ENCODE measurements around the gene ANXA6. TPM values are rescaled to one million over a fixed set of nuclear protein-coding genes. Genes with fewer than 3 reads are reported as not detected.

Gene ANXA6
- total and polyA plus RNA-seq, 5 donors = 203 to 238 (median 230) TPM

GRCh38 chr5:151195622-151196021 lies 38.0 kb upstream of the ANXA6 start:
- DNase-seq (no peak), ATAC-seq (peak in 1 of 2 donors; percentile 29)
- no peak overlapping the region for H3K27ac ChIP-seq (ENCODE audit: low read length)
- 85% methylated on average over 5 of the region's 5 CpGs for WGBS
- no peaks in the 10 kb centered on the region for H3K9me3 ChIP-seq (ENCODE audit: control insufficient read depth, low read length)
- intact Hi-C loops (cut with DNase I) = no loop called here
- no peak overlapping the region for H3K4me3 ChIP-seq (ENCODE audit: low read length)
- H3K4me1 ChIP-seq (ENCODE audit: control insufficient read depth, insufficient read depth, low read length) = peaks cover 2% of the 10 kb centered on the region
- H3K27me3 ChIP-seq (ENCODE audit: control insufficient read depth, insufficient read depth) = no peaks in the 10 kb centered on the region

GRCh38 chr5:151192626-151193025 lies 35.0 kb upstream of the ANXA6 start:
- peaks cover 2% of the 10 kb centered on the region for H3K4me1 ChIP-seq (ENCODE audit: control insufficient read depth, insufficient read depth, low read length)
- DNase-seq (no peak), ATAC-seq (no peak)
- intact Hi-C loops (cut with DNase I) = no loop called here
- H3K27me3 ChIP-seq (ENCODE audit: control insufficient read depth, insufficient read depth) = no peaks in the 10 kb centered on the region
- H3K4me3 ChIP-seq (ENCODE audit: low read length) = no peak overlapping the region
- no peaks in the 10 kb centered on the region for H3K9me3 ChIP-seq (ENCODE audit: control insufficient read depth, low read length)
- no peak overlapping the region for H3K27ac ChIP-seq (ENCODE audit: low read length)

GRCh38 chr5:151191661-151192060 lies 34.1 kb upstream of the ANXA6 start:
- no peak for ATAC-seq
- Histone ChIP-seq H3K4me1 (ENCODE audit: control insufficient read depth, insufficient read depth, low read length) (no peaks in the 10 kb centered on the region), H3K27me3 (ENCODE audit: control insufficient read depth, insufficient read depth) (no peaks in the 10 kb centered on the region), H3K27ac (ENCODE audit: low read length) (no peak overlapping the region), H3K9me3 (ENCODE audit: control insufficient read depth, low read length) (no peaks in the 10 kb centered on the region), H3K4me3 (ENCODE audit: low read length) (no peak overlapping the region)
- 97% methylated on average over 1 of the region's 1 CpG for WGBS
- intact Hi-C loops (cut with DNase I) = no loop called here
- DNase-seq = no peak

GRCh38 chr5:151189151-151189550 lies 31.6 kb upstream of the ANXA6 start:
- H3K4me3 ChIP-seq (ENCODE audit: low read length) = no peak overlapping the region
- no peak overlapping the region for H3K27ac ChIP-seq (ENCODE audit: low read length)
- no peaks in the 10 kb centered on the region for H3K27me3 ChIP-seq (ENCODE audit: control insufficient read depth, insufficient read depth)
- intact Hi-C loops (cut with DNase I) = no loop called here
- DNase-seq (no peak), ATAC-seq (no peak)
- 87% methylated on average over 2 of the region's 2 CpGs for WGBS
- H3K4me1 ChIP-seq (ENCODE audit: control insufficient read depth, insufficient read depth, low read length) = no peaks in the 10 kb centered on the region
- no peaks in the 10 kb centered on the region for H3K9me3 ChIP-seq (ENCODE audit: control insufficient read depth, low read length)

GRCh38 chr5:151186538-151186937 lies 29.0 kb upstream of the ANXA6 start:
- Histone ChIP-seq H3K4me1 (ENCODE audit: control insufficient read depth, insufficient read depth, low read length) (no peaks in the 10 kb centered on the region), H3K27ac (ENCODE audit: low read length) (no peak overlapping the region), H3K4me3 (ENCODE audit: low read length) (no peak overlapping the region), H3K9me3 (ENCODE audit: control insufficient read depth, low read length) (no peaks in the 10 kb centered on the region), H3K27me3 (ENCODE audit: control insufficient read depth, insufficient read depth) (no peaks in the 10 kb centered on the region)
- ATAC-seq (peak in 1 of 2 donors; percentile 50), DNase-seq (no peak)
- WGBS = 57% methylated on average over 4 of the region's 4 CpGs
- intact Hi-C loops (cut with DNase I) = no loop called here

- ATAC-seq = no peak
- intact Hi-C loops (cut with DNase I) = no loop called here
- 63% methylated on average over 5 of the region's 5 CpGs for whole genome bisulfite sequencing
These were observed 28.5 kb upstream of the ANXA6 start for GRCh38 chr5:151186052-151186451.

GRCh38 chr5:151184316-151185042 lies 26.9 kb upstream of the ANXA6 start:
- no peaks in the 10 kb centered on the region for H3K9me3 ChIP-seq (ENCODE audit: control insufficient read depth, low read length)
- no peaks in the 10 kb centered on the region for H3K4me1 ChIP-seq (ENCODE audit: control insufficient read depth, insufficient read depth, low read length)
- DNase-seq (no peak), ATAC-seq (no peak)
- no peak overlapping the region for H3K27ac ChIP-seq (ENCODE audit: low read length)
- H3K27me3 ChIP-seq (ENCODE audit: control insufficient read depth, insufficient read depth) = no peaks in the 10 kb centered on the region
- 79% methylated on average over 10 of the region's 10 CpGs for WGBS
- intact Hi-C loops (cut with DNase I) = no loop called here
- no peak overlapping the region for H3K4me3 ChIP-seq (ENCODE audit: low read length)

More at GRCh38 chr5:151186052-151186451, 28.5 kb upstream of the ANXA6 start:
- H3K27me3 ChIP-seq (ENCODE audit: control insufficient read depth, insufficient read depth) = no peaks in the 10 kb centered on the region
- no peaks in the 10 kb centered on the region for H3K9me3 ChIP-seq (ENCODE audit: control insufficient read depth, low read length)
- no peak overlapping the region for H3K4me3 ChIP-seq (ENCODE audit: low read length)
- no peaks in the 10 kb centered on the region for H3K4me1 ChIP-seq (ENCODE audit: control insufficient read depth, insufficient read depth, low read length)
- no peak overlapping the region for H3K27ac ChIP-seq (ENCODE audit: low read length)
- DNase-seq = no peak

- no peaks in the 10 kb centered on the region for H3K4me1 ChIP-seq (ENCODE audit: control insufficient read depth, insufficient read depth, low read length)
- no peaks in the 10 kb centered on the region for H3K9me3 ChIP-seq (ENCODE audit: control insufficient read depth, low read length)
- H3K27ac ChIP-seq (ENCODE audit: low read length) = no peak overlapping the region
- H3K4me3 ChIP-seq (ENCODE audit: low read length) = no peak overlapping the region
- intact Hi-C loops (cut with DNase I) = no loop called here
- WGBS = 83% methylated on average over 7 of the region's 7 CpGs
- DNase-seq (no peak), ATAC-seq (no peak)
- H3K27me3 ChIP-seq (ENCODE audit: control insufficient read depth, insufficient read depth) = no peaks in the 10 kb centered on the region
These were observed 26.1 kb upstream of the ANXA6 start for GRCh38 chr5:151183456-151184245.

- intact Hi-C loops (cut with DNase I) = no loop called here
- no peak for DNase-seq
- Histone ChIP-seq H3K9me3 (ENCODE audit: control insufficient read depth, low read length) (no peaks in the 10 kb centered on the region), H3K4me1 (ENCODE audit: control insufficient read depth, insufficient read depth, low read length) (no peaks in the 10 kb centered on the region), H3K27ac (ENCODE audit: low read length) (no peak overlapping the region), H3K27me3 (ENCODE audit: control insufficient read depth, insufficient read depth) (no peaks in the 10 kb centered on the region), H3K4me3 (ENCODE audit: low read length) (no peak overlapping the region)
- 78% methylated on average over 8 of the region's 8 CpGs for WGBS
- no peak for ATAC-seq
These were observed 25.4 kb upstream of the ANXA6 start for GRCh38 chr5:151182976-151183375.

- Histone ChIP-seq H3K27me3 (ENCODE audit: control insufficient read depth, insufficient read depth) (no peaks in the 10 kb centered on the region), H3K27ac (ENCODE audit: low read length) (no peak overlapping the region), H3K4me1 (ENCODE audit: control insufficient read depth, insufficient read depth, low read length) (no peaks in the 10 kb centered on the region), H3K9me3 (ENCODE audit: control insufficient read depth, low read length) (no peaks in the 10 kb centered on the region), H3K4me3 (ENCODE audit: low read length) (no peak overlapping the region)
- intact Hi-C loops (cut with DNase I) = no loop called here
- ATAC-seq (no peak), DNase-seq (no peak)
- 78% methylated on average over 4 of the region's 4 CpGs for WGBS
These were observed 24.9 kb upstream of the ANXA6 start for GRCh38 chr5:151182524-151182900.

- DNase-seq = no peak
- whole genome bisulfite sequencing = 74% methylated on average over 4 of the region's 4 CpGs
- Histone ChIP-seq H3K9me3 (ENCODE audit: control insufficient read depth, low read length) (no peaks in the 10 kb centered on the region), H3K4me1 (ENCODE audit: control insufficient read depth, insufficient read depth, low read length) (no peaks in the 10 kb centered on the region), H3K27ac (ENCODE audit: low read length) (no peak overlapping the region), H3K27me3 (ENCODE audit: control insufficient read depth, insufficient read depth) (no peaks in the 10 kb centered on the region), H3K4me3 (ENCODE audit: low read length) (no peak overlapping the region)
- no peak for ATAC-seq
- intact Hi-C loops (cut with DNase I) = no loop called here
These were observed 24.4 kb upstream of the ANXA6 start for GRCh38 chr5:151181818-151182523.
